Measurements from ENCODE around the gene SAXO1.
"Not testable (repeated sequence)": the region's sequence is repeated elsewhere in the genome, so short reads cannot be mapped to it uniquely, and the experiment has no call there.

Gene SAXO1

DNA sequence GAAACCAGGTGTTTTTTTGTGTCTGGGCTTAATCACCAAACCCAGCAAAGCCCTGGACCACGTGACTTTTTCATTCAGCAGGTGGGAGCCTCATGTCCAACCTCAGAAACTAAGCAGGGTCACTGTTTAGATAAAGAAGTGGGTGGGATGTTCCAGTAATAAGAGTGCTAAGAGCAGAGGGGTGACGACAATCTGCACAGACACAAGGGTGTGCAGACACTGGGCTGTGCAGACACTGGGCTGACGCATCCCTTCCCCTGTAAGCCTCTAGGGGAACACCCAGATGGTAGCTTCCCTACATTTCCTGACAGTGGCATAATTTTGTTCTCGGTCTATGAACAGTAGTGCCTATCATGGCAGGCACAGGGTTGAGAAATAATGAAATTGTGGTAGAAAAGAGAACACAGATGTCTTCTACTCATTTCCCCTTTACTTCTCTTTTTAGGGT is 85.1 kb downstream of the SAXO1 start:
- Histone ChIP-seq H3K27me3 (ENCODE audit: control insufficient read depth, insufficient read depth, low read length) (no peaks in the 10 kb centered on the region), H3K36me3 (ENCODE audit: control insufficient read depth, low read depth, low read length) (no peaks in the 10 kb centered on the region), H3K27ac (ENCODE audit: low read length) (no peak overlapping the region), H3K4me1 (ENCODE audit: control insufficient read depth, low read depth, low read length) (no peaks in the 10 kb centered on the region), H3K4me3 (ENCODE audit: low read length) (no peak overlapping the region), H3K9ac (ENCODE audit: low read length) (no peak overlapping the region), H3K9me3 (ENCODE audit: control insufficient read depth, low read depth, low read length) (no peaks in the 10 kb centered on the region)

DNA sequence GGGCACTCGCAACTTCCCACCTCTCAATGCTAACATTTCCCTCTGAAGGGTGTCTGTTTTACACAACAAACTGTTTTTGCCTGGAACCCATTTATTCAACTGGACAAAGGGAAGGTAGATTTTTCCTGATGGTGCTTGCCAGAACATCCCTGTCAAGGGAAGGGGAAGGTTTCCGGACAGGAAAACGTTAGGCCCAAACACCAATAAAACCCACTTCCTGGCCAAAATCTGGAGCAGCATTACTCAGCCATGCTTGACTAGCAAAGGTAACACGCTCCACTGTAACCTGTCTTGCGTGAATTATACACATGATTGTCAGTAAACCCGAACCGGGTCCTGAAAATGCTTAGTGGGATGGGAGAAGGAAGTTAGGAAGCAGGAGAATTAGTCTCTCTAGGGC is 90.2 kb downstream of the SAXO1 start:
- H3K4me1 ChIP-seq (ENCODE audit: control insufficient read depth, low read depth, low read length) = no peaks in the 10 kb centered on the region
- H3K27ac ChIP-seq (ENCODE audit: low read length) = no peak overlapping the region
- no peak overlapping the region for H3K9ac ChIP-seq (ENCODE audit: low read length)
- H3K36me3 ChIP-seq (ENCODE audit: control insufficient read depth, low read depth, low read length) = no peaks in the 10 kb centered on the region
- no peaks in the 10 kb centered on the region for H3K27me3 ChIP-seq (ENCODE audit: control insufficient read depth, insufficient read depth, low read length)
- H3K4me3 ChIP-seq (ENCODE audit: low read length) = no peak overlapping the region
- no peaks in the 10 kb centered on the region for H3K9me3 ChIP-seq (ENCODE audit: control insufficient read depth, low read depth, low read length)

DNA sequence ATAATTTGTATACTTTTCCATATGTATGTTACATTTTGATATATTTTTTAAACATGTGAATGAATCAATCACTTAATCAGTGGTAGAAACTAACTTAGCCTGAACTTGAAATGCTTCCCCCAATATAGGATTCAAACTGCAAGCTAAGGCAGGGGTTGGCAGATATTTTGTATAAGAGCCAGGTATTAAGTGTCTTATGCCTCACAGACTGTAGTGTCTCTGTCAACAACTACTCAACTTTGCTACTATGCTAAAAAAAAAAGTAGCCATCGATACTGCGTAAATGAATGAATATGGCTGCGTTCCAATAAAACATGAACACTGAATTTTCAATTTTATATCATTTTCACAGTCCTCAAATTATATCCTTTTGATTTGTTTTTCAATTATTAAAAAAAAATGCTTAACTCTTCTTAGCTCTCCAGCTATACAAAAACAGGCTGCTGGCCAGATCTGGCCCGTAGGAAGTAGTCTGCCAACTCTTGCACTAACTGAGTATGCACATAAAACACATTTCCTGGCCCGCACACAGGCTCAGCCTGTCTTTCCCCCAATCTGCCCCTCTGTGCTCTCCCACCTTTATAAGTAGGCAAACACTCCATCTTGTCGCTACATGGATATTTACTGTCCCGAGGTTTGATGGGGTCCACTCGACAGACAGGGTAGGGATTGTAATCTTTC is 91.8 kb downstream of the SAXO1 start:
- H3K27ac ChIP-seq (ENCODE audit: low read length) = no peak overlapping the region

DNA sequence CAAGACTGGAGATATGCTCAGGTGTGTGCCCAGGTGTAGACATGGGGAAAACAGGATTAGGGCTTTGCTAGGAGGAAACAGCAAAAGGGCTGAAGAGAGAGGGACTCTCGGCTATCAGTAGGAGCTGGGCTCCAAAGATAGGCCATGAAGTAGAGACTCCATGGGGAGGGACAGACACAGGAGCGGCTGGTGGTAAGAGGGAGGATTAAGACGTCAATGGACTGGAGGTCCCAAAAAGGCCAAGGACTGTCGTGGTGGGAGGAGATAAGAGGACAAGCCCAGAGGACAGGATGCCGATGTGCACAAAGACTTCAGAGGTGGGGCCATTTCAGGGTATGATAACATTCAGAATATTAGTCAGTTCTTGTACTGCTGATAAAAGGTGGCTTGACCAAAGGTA is 93.1 kb downstream of the SAXO1 start:
- H3K27ac ChIP-seq (ENCODE audit: low read length) = no peak overlapping the region

More for the DNA sequence above, 91.8 kb downstream of the SAXO1 start:
- Histone ChIP-seq H3K4me1 (ENCODE audit: control insufficient read depth, low read depth, low read length) (no peaks in the 10 kb centered on the region), H3K27me3 (ENCODE audit: control insufficient read depth, insufficient read depth, low read length) (no peaks in the 10 kb centered on the region), H3K36me3 (ENCODE audit: control insufficient read depth, low read depth, low read length) (no peaks in the 10 kb centered on the region), H3K9me3 (ENCODE audit: control insufficient read depth, low read depth, low read length) (no peaks in the 10 kb centered on the region), H3K4me3 (ENCODE audit: low read length) (no peak overlapping the region), H3K9ac (ENCODE audit: low read length) (no peak overlapping the region)

DNA sequence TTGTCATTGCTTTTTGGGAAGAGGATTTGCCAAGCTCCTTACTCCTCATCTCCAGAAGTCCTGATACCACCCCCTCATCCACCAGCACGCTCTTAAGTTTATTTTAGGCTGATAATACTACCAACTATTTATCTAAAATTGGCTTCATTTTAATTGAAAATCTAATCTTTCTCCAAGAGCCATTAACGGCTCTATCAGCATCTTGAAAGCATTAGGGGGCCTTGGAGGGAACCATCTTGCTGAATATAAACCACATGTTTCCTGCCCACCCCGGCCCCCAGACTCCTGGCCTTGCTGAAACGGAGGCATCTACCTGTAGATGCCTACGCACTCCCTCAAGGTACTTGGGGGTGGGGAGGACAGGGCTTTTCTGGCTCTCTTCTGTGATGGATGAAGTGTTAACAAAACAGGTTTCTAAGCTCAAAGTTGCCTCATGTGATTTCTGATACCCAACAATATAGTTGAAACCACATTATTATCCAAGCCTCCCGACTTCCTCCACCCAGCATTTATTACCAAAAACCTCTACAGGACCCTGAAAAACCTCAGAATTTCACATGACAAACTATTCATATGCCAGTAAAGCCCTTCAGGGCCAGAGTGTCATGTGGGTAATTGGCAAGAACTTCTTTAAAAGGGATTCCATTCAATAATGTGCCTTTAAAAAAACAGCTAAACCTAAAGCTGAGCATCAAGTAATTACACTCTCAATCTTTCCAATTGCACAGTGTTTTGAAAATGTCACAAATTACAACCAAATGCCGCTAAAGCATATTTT is 96.7 kb downstream of the SAXO1 start:
- Histone ChIP-seq H3K27me3 (ENCODE audit: control insufficient read depth, insufficient read depth, low read length) (no peaks in the 10 kb centered on the region), H3K9ac (ENCODE audit: low read length) (no peak overlapping the region), H3K4me3 (ENCODE audit: low read length) (no peak overlapping the region), H3K36me3 (ENCODE audit: control insufficient read depth, low read depth, low read length) (no peaks in the 10 kb centered on the region), H3K9me3 (ENCODE audit: control insufficient read depth, low read depth, low read length) (no peaks in the 10 kb centered on the region), H3K27ac (ENCODE audit: low read length) (no peak overlapping the region), H3K4me1 (ENCODE audit: control insufficient read depth, low read depth, low read length) (no peaks in the 10 kb centered on the region)

More for the DNA sequence above, 93.1 kb downstream of the SAXO1 start:
- Histone ChIP-seq H3K9me3 (ENCODE audit: control insufficient read depth, low read depth, low read length) (no peaks in the 10 kb centered on the region), H3K4me1 (ENCODE audit: control insufficient read depth, low read depth, low read length) (no peaks in the 10 kb centered on the region), H3K36me3 (ENCODE audit: control insufficient read depth, low read depth, low read length) (no peaks in the 10 kb centered on the region), H3K27me3 (ENCODE audit: control insufficient read depth, insufficient read depth, low read length) (no peaks in the 10 kb centered on the region), H3K9ac (ENCODE audit: low read length) (no peak overlapping the region), H3K4me3 (ENCODE audit: low read length) (no peak overlapping the region)

DNA sequence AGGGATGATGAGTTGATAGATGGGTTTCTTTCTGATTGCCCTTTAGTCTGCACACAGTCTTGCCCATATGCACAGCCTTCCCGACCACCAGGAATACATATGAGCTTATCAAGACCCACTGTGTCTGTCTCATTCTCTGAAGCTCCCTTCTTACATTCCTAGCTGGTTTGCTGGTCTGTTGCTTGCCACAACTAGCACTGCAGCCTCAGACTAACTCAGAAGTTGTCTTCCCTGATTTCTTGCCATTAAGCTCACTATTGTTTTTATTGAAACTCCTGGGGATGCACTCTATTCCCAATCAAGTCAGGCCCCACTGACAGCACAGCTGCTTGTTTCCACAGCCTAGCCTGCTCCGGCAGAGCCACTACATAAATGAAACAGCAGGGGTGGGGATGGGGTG is 97.5 kb downstream of the SAXO1 start:
- no peaks in the 10 kb centered on the region for H3K27me3 ChIP-seq (ENCODE audit: control insufficient read depth, insufficient read depth, low read length)
- no peaks in the 10 kb centered on the region for H3K9me3 ChIP-seq (ENCODE audit: control insufficient read depth, low read depth, low read length)
- no peaks in the 10 kb centered on the region for H3K36me3 ChIP-seq (ENCODE audit: control insufficient read depth, low read depth, low read length)
- no peak overlapping the region for H3K9ac ChIP-seq (ENCODE audit: low read length)
- H3K27ac ChIP-seq (ENCODE audit: low read length) = no peak overlapping the region
- H3K4me1 ChIP-seq (ENCODE audit: control insufficient read depth, low read depth, low read length) = no peaks in the 10 kb centered on the region
- no peak overlapping the region for H3K4me3 ChIP-seq (ENCODE audit: low read length)

DNA sequence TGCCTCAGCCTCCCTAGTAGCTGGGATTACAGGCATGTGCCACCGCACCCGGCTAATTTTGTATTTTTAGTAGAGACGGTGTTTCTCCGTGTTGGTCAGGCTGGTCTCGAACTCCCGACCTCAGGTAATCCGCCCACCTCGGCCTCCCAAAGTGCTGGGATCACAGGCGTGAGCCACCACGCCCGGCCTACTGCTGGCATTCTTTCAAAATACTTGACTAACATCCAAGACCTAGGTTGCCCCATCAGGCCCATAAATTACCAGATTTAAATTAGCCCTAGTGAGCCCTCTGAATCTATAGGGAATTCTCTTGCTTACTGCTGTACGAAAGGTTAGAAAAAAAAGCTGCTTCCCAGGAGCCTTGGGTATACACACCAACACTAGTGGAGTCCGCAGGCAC is 102.4 kb downstream of the SAXO1 start:
- H3K4me3 ChIP-seq (ENCODE audit: low read length); H3K9ac ChIP-seq (ENCODE audit: low read length); H3K9me3 ChIP-seq (ENCODE audit: control insufficient read depth, low read depth, low read length); H3K27me3 ChIP-seq (ENCODE audit: control insufficient read depth, insufficient read depth, low read length); H3K4me1 ChIP-seq (ENCODE audit: control insufficient read depth, low read depth, low read length); H3K27ac ChIP-seq (ENCODE audit: low read length); H3K36me3 ChIP-seq (ENCODE audit: control insufficient read depth, low read depth, low read length): not testable (repeated sequence)

DNA sequence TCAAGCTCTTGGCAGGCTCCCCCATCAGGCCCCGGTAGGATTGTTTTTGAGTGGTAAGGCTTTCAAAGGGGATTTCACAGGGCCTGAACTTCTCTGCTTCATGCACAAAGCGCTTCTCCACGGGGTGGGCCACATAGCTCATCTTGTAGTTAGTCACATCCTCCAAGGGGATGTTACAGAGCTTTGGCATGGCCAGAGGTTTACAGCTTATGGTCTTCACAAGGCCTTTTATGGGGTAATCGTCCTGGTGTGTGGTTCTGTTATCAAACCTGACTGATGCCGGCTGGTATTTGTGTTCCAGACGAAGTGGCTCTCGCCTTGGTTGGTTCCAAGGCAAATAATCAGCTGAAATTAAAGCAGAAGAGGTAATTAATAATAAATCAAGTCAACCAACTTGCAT is 104.3 kb downstream of the SAXO1 start:
- H3K9ac ChIP-seq (ENCODE audit: low read length) = no peak overlapping the region
- no peaks in the 10 kb centered on the region for H3K27me3 ChIP-seq (ENCODE audit: control insufficient read depth, insufficient read depth, low read length)
- no peaks in the 10 kb centered on the region for H3K4me1 ChIP-seq (ENCODE audit: control insufficient read depth, low read depth, low read length)
- no peak overlapping the region for H3K4me3 ChIP-seq (ENCODE audit: low read length)
- no peaks in the 10 kb centered on the region for H3K9me3 ChIP-seq (ENCODE audit: control insufficient read depth, low read depth, low read length)
- H3K27ac ChIP-seq (ENCODE audit: low read length) = no peak overlapping the region
- H3K36me3 ChIP-seq (ENCODE audit: control insufficient read depth, low read depth, low read length) = no peaks in the 10 kb centered on the region

DNA sequence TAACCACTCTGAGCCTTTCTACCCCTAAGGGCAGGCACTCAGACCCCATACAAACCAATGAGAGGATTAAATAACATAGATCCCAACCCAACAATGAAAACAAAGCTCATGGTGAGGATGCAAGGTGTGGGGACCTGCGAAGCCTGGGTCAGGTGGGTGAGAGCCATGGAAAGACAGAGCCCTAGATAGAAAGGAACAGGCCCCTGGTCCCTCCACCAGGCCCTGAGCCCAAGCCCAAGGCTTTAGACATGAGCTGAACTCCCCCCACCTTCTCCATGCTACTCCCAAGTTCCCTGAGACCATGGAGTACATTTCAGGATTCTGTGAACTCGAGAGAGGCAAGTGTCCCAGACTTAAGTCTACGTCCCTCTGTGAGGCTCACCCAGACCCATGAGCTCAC is 106.5 kb downstream of the SAXO1 start:
- no peak overlapping the region for H3K4me3 ChIP-seq (ENCODE audit: low read length)
- H3K27me3 ChIP-seq (ENCODE audit: control insufficient read depth, insufficient read depth, low read length) = no peaks in the 10 kb centered on the region
- no peaks in the 10 kb centered on the region for H3K36me3 ChIP-seq (ENCODE audit: control insufficient read depth, low read depth, low read length)
- no peaks in the 10 kb centered on the region for H3K4me1 ChIP-seq (ENCODE audit: control insufficient read depth, low read depth, low read length)
- no peak overlapping the region for H3K9ac ChIP-seq (ENCODE audit: low read length)
- no peaks in the 10 kb centered on the region for H3K9me3 ChIP-seq (ENCODE audit: control insufficient read depth, low read depth, low read length)
- no peak overlapping the region for H3K27ac ChIP-seq (ENCODE audit: low read length)

DNA sequence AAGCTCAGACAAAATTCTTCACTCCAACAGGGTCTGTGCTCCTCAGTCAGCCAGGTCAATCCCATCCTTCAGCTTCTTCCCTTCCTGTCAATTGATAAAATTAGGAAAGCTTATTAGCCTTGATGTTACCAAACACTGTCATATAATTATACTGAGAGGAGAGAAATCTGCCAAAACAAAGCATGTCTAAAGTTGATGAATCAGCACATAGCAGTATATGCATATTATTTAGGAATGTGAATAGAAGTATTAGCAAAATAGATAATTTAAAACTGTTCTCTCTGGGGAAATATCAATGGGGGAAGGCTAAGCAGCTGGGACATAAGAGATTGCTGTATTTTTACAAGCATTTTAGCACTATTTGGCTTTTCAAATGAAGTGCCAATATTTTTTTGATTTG is 107.1 kb downstream of the SAXO1 start:
- Histone ChIP-seq H3K9ac (ENCODE audit: low read length) (no peak overlapping the region), H3K27ac (ENCODE audit: low read length) (no peak overlapping the region)

DNA sequence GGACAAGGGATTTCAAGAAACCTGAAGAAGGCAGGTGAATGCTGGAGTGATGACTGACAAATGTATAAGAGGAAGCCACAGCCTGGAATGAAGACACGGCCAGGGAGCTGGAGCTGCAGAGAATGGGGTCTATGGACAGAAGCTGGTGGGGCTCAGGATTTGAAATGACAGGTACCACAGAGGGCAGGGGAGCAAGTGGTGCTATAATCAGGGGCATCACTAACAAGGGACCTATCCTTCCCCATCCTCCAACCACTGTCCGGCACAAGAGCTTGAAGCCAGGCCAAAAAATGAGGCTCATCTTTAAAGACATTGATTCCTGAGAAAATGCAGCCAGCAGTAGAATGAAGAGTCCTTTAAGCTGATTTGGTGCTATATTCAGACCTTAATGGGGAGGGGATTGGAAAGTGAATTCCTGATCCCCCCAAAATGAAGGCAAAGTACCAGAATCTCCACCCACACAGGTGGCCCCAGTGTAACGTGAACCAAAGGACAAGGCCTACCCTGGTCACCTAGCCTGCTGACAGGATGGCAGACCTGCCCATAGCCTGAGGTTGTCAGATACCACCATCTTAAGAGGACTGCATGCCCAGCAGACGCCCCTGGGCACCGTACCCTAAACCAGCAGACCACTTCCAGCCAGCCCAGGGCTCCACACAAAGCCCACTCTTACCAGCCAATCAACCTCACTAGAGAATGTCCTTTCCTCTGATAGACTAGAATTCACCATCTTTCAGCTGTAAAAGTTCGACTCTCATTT is 109.2 kb downstream of the SAXO1 start:
- Histone ChIP-seq H3K9me3 (ENCODE audit: control insufficient read depth, low read depth, low read length) (no peaks in the 10 kb centered on the region), H3K36me3 (ENCODE audit: control insufficient read depth, low read depth, low read length) (no peaks in the 10 kb centered on the region), H3K27ac (ENCODE audit: low read length) (no peak overlapping the region), H3K4me3 (ENCODE audit: low read length) (no peak overlapping the region), H3K4me1 (ENCODE audit: control insufficient read depth, low read depth, low read length) (no peaks in the 10 kb centered on the region), H3K9ac (ENCODE audit: low read length) (no peak overlapping the region), H3K27me3 (ENCODE audit: control insufficient read depth, insufficient read depth, low read length) (no peaks in the 10 kb centered on the region)

More for the DNA sequence above, 107.1 kb downstream of the SAXO1 start:
- no peak overlapping the region for H3K4me3 ChIP-seq (ENCODE audit: low read length)
- H3K4me1 ChIP-seq (ENCODE audit: control insufficient read depth, low read depth, low read length) = no peaks in the 10 kb centered on the region
- no peaks in the 10 kb centered on the region for H3K27me3 ChIP-seq (ENCODE audit: control insufficient read depth, insufficient read depth, low read length)
- H3K9me3 ChIP-seq (ENCODE audit: control insufficient read depth, low read depth, low read length) = no peaks in the 10 kb centered on the region
- H3K36me3 ChIP-seq (ENCODE audit: control insufficient read depth, low read depth, low read length) = no peaks in the 10 kb centered on the region

All from iPS-18a (cell line).